Nephron (organoid): Measurements from ENCODE around the gene HDDC3.

Experiments
- H3K27ac Mint-ChIP-seq, 3 experiments: 2 replicates each; pipeline ENCODE4 v1.8.0; 2020; ENCODE audit warnings: mixed read lengths in 3 of 3, mild to moderate bottlenecking in 2 of 3, moderate library complexity in 1 of 3
- H3K27me3 Mint-ChIP-seq: 2 replicates; pipeline ENCODE4 v1.8.0; 2021; ENCODE audit warnings: low read depth, mild to moderate bottlenecking, moderate library complexity, mixed read lengths
- H3K36me3 Mint-ChIP-seq: 2 replicates; pipeline ENCODE4 v1.8.0; 2020; ENCODE audit warnings: low read depth, mixed read lengths
- H3K4me1 Mint-ChIP-seq: 2 replicates; pipeline ENCODE4 v1.8.0; 2020; ENCODE audit warnings: mixed read lengths
- H3K4me3 Mint-ChIP-seq, 3 experiments: 2 replicates each; pipeline ENCODE4 v1.8.0; 2020; ENCODE audit warnings: mild to moderate bottlenecking in 3 of 3, mixed read lengths in 3 of 3, moderate library complexity in 2 of 3
- H3K9me3 Mint-ChIP-seq: 2 replicates; pipeline ENCODE4 v1.8.0; 2020; ENCODE audit warnings: mixed read lengths
- TF ChIP-seq, protein P1 (sequence below), 3 experiments: fragments of 200-600 bp; sonication (generic); IDR thresholded peaks; one replicate each; pipeline ENCODE4 v1.5.0; 2021; ENCODE audit warnings: antibody characterized with exemption in 3 of 3; ENCODE audit not compliant: unreplicated experiment in 3 of 3

The HDDC3 gene

DNA sequence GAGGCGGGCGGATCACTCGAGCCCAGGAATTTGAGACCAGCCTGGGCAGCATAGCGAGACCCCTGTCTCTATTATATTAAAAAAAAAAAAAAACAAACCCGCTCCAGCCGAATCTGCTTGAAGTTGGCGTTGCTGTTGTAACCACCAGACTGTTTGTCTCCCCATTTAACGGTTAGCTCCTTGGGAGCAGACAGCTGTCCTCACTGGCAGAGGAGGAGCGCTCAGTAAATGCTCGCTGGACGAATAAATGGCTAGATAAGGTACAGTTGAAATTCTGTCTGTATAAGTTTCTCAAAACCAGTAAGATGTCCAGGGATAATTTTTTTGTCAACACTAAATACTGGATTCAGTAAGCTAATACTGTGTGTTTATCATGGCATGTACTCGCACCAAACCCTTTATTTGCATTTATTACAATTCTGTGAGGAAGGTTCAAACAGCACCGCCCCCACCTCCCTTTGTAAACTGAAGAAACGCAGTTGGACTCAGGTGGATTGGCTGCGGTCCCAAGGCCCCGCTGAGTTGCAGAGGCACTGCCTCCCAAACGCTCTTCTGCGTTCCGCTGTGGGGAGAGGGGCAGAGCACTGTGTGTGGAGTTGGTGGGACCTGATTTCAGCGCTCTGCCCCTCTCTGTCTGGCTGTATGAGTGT is 23.4 kb upstream of the HDDC3 start:
- TF ChIP-seq, protein P1, sequence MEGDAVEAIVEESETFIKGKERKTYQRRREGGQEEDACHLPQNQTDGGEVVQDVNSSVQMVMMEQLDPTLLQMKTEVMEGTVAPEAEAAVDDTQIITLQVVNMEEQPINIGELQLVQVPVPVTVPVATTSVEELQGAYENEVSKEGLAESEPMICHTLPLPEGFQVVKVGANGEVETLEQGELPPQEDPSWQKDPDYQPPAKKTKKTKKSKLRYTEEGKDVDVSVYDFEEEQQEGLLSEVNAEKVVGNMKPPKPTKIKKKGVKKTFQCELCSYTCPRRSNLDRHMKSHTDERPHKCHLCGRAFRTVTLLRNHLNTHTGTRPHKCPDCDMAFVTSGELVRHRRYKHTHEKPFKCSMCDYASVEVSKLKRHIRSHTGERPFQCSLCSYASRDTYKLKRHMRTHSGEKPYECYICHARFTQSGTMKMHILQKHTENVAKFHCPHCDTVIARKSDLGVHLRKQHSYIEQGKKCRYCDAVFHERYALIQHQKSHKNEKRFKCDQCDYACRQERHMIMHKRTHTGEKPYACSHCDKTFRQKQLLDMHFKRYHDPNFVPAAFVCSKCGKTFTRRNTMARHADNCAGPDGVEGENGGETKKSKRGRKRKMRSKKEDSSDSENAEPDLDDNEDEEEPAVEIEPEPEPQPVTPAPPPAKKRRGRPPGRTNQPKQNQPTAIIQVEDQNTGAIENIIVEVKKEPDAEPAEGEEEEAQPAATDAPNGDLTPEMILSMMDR (IDR thresholded peaks at IDR 0.05; ENCODE audit: unreplicated experiment in 3 of 3) = no peak
- Mint-ChIP-seq H3K27ac (peak overlapping the region in 2 of 3 experiments; percentile 25 to 69), H3K4me3 (peak overlapping the region; percentile 85 to 92 (median 90)), H3K36me3 (peaks cover 26% of the 10 kb centered on the region), H3K9me3 (no peaks in the 10 kb centered on the region), H3K4me1 (peaks cover 25% of the 10 kb centered on the region), H3K27me3 (no peaks in the 10 kb centered on the region)

DNA sequence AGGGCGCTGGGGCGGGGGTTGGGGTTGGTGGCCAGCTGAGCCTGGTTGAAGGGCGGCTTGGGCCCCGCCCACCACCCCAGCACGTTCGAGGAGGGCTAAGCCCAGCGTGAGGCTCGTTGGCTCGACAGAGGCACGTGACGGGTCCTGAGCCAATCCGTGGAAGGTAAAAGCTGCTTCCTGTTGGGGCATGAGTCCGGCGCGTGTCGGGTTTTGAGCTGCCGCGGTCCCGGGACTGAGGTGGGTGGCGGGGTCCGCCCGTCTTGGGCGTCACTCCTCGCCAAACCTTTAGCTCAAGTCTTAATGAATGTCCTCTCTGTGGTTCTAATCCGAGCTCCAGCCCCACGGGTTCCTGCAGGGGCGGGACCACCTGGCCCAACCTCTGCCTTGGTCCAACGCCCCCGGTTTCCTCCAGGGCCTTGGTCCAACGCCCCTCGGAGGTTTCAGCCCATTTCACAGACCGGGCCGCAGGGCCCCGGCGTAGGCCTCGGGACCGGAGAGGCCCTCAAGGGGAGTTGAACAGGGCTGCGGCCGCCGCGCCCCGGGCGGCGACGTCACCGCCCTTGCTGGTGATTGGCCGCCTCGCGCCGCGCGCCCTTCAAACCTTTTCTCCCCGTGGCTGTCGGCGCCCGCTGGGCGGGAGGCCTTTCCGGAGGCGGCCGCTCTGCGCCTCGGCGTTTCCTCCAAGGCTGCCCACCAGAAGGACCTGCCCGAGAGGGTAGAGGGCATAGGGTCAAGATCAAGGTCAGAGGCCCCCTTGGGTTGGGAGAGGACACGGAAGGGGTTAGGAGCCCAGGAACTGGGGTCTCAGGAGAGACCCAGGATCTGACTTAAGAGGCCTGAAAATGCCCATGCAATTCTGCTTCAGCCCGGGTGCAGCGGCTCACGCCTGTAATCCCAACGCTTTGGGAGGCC is 22.6 kb upstream of the HDDC3 start, which contains the start of gene RCCD1:
Gene RCCD1, plus strand, starts transcription at position 173 of the 912 bp plus-strand sequence. CDS start 1,851 bp downstream, outside the sequence.
- H3K36me3 Mint-ChIP-seq = peaks cover 30% of the 10 kb centered on the region
- peak within 1 kb of the TSS; percentile 25 to 75 (median 39) for H3K27ac Mint-ChIP-seq
- TF ChIP-seq, protein P1 (IDR thresholded peaks at IDR 0.05; ENCODE audit: unreplicated experiment in 3 of 3) = no peak

DNA sequence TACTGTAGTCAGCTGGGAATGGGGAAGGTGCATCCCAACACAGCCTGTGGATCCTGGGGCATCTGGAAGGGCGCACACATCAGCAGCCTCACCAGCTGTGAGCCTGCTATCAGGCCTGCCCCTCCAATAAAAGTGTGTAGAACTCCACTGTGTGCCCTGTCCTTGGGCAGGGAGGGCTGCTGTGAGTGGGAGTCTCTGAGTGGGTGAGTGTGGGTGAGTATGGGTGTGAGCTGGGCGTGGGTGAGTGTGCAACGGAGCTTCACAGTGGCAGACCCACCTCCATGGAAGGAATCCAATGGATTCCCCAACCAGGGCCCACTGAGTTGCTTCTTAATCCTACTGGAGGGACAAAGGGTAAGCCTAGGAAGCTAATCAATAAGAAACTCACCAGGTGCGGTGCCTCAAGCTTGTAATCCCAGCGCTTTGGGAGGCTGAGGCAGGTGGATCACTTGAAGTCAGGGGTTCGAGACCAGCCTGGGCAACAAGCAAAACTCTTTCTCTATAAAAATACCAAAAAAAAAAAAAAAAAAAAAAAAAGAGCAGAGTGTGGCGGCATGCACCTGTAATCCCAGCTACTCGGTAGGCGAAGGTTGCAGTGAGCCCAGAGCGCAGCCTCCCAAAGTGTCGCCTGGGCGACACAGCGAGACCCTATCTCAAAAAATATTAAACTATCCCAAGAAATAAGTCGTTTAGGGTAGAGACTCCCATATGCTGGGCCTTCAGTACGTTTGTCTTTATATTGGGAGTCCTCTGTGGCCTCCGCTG is 21.8 kb upstream of the HDDC3 start:
- peaks cover 15% of the 10 kb centered on the region for H3K4me1 Mint-ChIP-seq
- peak overlapping the region; percentile 85 to 92 (median 90) for H3K4me3 Mint-ChIP-seq
- no peaks in the 10 kb centered on the region for H3K27me3 Mint-ChIP-seq
- peak overlapping the region in 1 of 3 experiments; percentile 75 for H3K27ac Mint-ChIP-seq
- peaks cover 29% of the 10 kb centered on the region for H3K36me3 Mint-ChIP-seq
- TF ChIP-seq, protein P1 (IDR thresholded peaks at IDR 0.05; ENCODE audit: unreplicated experiment in 3 of 3) = no peak
- H3K9me3 Mint-ChIP-seq = no peaks in the 10 kb centered on the region

More for the DNA sequence above, 22.6 kb upstream of the HDDC3 start, which contains the start of gene RCCD1:
- peaks cover 24% of the 10 kb centered on the region for H3K4me1 Mint-ChIP-seq
- peak within 1 kb of the TSS; percentile 85 to 92 (median 90) for H3K4me3 Mint-ChIP-seq
- no peaks in the 10 kb centered on the region for H3K9me3 Mint-ChIP-seq
- H3K27me3 Mint-ChIP-seq = no peaks in the 10 kb centered on the region

DNA sequence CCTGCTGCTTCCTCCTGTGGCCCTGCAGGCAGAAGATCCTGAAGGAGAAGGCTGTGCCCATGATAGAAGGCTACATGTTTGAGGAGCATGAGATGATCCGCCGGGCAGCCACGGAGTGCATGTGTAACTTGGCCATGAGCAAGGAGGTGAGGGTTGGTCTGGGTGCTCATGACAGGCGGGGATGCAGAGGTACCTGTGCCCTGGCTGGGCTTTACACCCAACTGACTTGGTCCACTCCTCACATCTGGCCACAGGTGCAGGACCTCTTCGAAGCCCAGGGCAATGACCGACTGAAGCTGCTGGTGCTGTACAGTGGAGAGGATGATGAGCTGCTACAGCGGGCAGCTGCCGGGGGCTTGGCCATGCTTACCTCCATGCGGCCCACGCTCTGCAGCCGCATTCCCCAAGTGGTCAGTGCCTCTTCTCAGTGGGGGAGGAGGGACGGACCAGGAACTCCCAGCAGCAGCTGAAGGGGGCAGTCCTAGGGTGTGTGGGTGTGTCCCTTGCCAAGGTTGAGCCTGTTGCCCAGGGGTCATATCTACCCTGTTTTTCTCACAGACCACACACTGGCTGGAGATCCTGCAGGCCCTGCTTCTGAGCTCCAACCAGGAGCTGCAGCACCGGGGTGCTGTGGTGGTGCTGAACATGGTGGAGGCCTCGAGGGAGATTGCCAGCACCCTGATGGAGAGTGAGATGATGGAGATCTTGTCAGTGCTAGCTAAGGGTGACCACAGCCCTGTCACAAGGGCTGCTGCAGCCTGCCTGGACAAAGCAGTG is 20.7 kb upstream of the HDDC3 start:
- Mint-ChIP-seq H3K9me3 (no peaks in the 10 kb centered on the region), H3K27ac (no peak overlapping the region), H3K4me3 (peak overlapping the region; percentile 79 to 85 (median 81)), H3K27me3 (no peaks in the 10 kb centered on the region), H3K4me1 (peaks cover 13% of the 10 kb centered on the region), H3K36me3 (peaks cover 34% of the 10 kb centered on the region)
- TF ChIP-seq, protein P1 (IDR thresholded peaks at IDR 0.05; ENCODE audit: unreplicated experiment in 3 of 3) = no peak

DNA sequence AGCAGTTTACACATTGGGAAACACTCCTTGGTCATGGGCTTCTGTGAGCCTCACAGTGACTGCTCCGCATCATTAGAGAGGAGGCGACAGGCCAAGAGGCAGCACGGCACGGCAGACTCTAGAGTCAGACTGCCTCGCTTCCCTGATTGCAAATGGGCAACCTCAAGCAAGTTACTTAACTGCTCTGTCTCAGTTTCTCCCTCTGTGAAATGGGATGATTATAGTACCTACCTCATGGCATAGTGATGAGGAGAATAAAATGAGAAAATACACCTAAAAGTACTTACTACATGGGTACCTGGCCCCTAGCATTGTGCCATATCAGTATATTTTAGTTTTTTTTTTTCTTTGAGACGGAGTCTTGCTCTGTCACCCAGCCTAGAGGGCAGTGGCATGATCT is 18.3 kb upstream of the HDDC3 start:
- H3K27me3 Mint-ChIP-seq = no peaks in the 10 kb centered on the region
- H3K36me3 Mint-ChIP-seq = peaks cover 47% of the 10 kb centered on the region
- H3K4me1 Mint-ChIP-seq = no peaks in the 10 kb centered on the region
- H3K9me3 Mint-ChIP-seq = no peaks in the 10 kb centered on the region
- H3K27ac Mint-ChIP-seq = no peak overlapping the region
- no peak overlapping the region for H3K4me3 Mint-ChIP-seq
- TF ChIP-seq, protein P1 (IDR thresholded peaks at IDR 0.05; ENCODE audit: unreplicated experiment in 3 of 3) = no peak
